ENCODE data around the gene ZFP92.

Gene ZFP92

GRCh38 chrX:153457827-153458466 lies 46.7 kb downstream of the ZFP92 start:
- no peak for DNase-seq

- DNase-seq, result no peak
These were observed 47.2 kb downstream of the ZFP92 start for GRCh38 chrX:153458476-153458875.

- no peak for DNase-seq
These were observed 48.7 kb downstream of the ZFP92 start for GRCh38 chrX:153459986-153460385.

- peak; percentile 54 for DNase-seq
These were observed 49.6 kb downstream of the ZFP92 start for GRCh38 chrX:153460826-153461225.
